Endometrium (tissue), 2 donors: Measurements from ENCODE around the gene FAM24B.
"Not testable (repeated sequence)": the region's sequence is repeated elsewhere in the genome, so short reads cannot be mapped to it uniquely, and the experiment has no call there.

ENCODE experiments used
- FAIRE-seq: peaks from 2 replicates; lab custom pipeline; 2012; peaks lifted over from hg19 to GRCh38; lab: Jason Lieb, UNC
- donor health status: control.
- donor health status: control.

FAM24B gene

GRCh38 chr10:122879339-122880273, at the start of gene FAM24B:
TSS of gene FAM24B (minus strand) at chr10:122879581. CDS start at chr10:122850515, 29,066 bp downstream.
- peak; percentile 23 for FAIRE-seq

GRCh38 chr10:122915700-122916099, 36.3 kb upstream of the FAM24B start:
- no peak for FAIRE-seq

GRCh38 chr10:122911889-122912484, 32.6 kb upstream of the FAM24B start:
- no peak for FAIRE-seq

GRCh38 chr10:122910310-122910709, 30.9 kb upstream of the FAM24B start, which contains the start of gene FAM24A:
TSS of gene FAM24A (plus strand) at chr10:122910610. CDS start at chr10:122911635, 1,025 bp downstream.
- FAIRE-seq: no peak

GRCh38 chr10:122903861-122904260, 24.5 kb upstream of the FAM24B start:
- not testable (repeated sequence) for FAIRE-seq

- FAIRE-seq: no peak
These were observed 15.0 kb upstream of the FAM24B start for GRCh38 chr10:122894261-122894944.

- FAIRE-seq: no peak
These were observed 4.8 kb upstream of the FAM24B start for GRCh38 chr10:122884166-122884565.

GRCh38 chr10:122882766-122883165, 3.4 kb upstream of the FAM24B start:
- FAIRE-seq: no peak

GRCh38 chr10:122878799-122879338, 512 bp downstream of the FAM24B start:
- no peak for FAIRE-seq

GRCh38 chr10:122877264-122877663, 2.1 kb downstream of the FAM24B start:
- no peak for FAIRE-seq

GRCh38 chr10:122876467-122876855, 2.9 kb downstream of the FAM24B start:
- FAIRE-seq: no peak

- FAIRE-seq: no peak
These were observed 3.4 kb downstream of the FAM24B start for GRCh38 chr10:122875843-122876466.

- FAIRE-seq: not testable (repeated sequence)
These were observed 7.4 kb downstream of the FAM24B start for GRCh38 chr10:122871947-122872346.

- FAIRE-seq: not testable (repeated sequence)
These were observed 10.6 kb downstream of the FAM24B start for GRCh38 chr10:122868768-122869167.

GRCh38 chr10:122866757-122867482, 12.5 kb downstream of the FAM24B start:
- FAIRE-seq: not testable (repeated sequence)

GRCh38 chr10:122864901-122865300, 14.5 kb downstream of the FAM24B start:
- FAIRE-seq: no peak

- FAIRE-seq: no peak
These were observed 15.2 kb downstream of the FAM24B start for GRCh38 chr10:122864194-122864592.

GRCh38 chr10:122863216-122864193, 15.9 kb downstream of the FAM24B start:
- FAIRE-seq: no peak

GRCh38 chr10:122861711-122862161, 17.6 kb downstream of the FAM24B start:
- FAIRE-seq: no peak

GRCh38 chr10:122859527-122859926, 19.9 kb downstream of the FAM24B start:
- no peak for FAIRE-seq
